ENCODE measurements around the gene CHKB.

The CHKB gene

DNA sequence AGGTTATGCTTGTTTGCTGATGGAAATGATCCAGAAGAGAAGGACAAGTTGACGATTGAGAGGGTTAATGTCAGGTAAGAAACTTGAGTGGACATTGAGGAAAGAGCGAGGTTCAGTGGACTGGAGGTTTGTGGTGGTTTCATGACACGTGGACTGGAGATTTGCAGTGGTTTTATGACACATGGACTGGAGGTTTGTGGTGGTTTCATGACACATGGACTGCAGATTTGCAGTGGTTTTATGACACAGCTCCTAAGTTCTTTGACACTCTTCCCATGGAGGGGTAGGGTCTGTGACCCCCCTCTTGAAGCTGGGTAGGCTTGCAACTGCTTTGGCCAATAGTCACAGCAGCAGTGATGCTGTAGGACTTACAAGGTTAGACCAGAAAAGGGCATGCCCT is 12.5 kb upstream of the CHKB start:
- DNase-seq, result no peak

DNA sequence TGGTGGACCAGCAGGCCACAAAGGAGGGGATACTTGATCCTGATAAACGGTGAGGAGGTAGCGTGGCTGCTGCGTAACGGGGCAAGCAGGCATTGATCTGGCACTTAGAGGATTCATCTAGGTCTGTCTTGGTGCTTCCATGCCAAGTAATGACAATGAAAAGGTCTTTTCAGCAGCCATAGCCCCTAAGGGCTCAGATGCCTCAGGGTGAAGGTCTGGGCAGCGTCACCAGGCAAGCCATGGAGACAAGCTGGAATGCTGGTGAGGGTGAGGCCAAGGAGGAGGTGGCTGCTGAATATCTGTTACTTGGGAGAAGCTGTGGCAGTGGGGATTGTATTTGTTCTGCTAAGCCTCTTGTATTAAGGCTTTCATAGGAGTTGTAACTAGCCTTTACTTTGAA is 4.8 kb upstream of the CHKB start:
- DNase-seq, result no peak

DNA sequence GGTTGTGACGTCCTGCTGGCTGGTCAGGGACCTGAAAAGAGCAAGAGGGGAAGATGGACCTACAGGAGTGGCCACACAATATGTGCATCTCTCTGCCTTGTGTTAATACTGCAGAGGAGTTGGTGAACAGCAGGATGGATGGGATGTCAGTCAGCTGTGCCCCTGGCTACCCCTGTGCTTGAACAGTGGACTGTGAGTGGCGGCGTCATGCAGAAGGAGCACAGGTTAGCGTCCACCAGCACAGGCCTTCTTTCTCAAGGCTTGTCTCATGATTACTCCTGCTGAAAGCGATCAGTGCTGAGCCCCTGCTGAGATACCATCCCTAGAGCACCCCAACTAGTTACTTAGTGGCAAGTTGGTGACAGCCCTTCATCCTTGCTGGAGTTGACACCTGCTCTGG is 3.8 kb upstream of the CHKB start:
- no peak for DNase-seq

DNA sequence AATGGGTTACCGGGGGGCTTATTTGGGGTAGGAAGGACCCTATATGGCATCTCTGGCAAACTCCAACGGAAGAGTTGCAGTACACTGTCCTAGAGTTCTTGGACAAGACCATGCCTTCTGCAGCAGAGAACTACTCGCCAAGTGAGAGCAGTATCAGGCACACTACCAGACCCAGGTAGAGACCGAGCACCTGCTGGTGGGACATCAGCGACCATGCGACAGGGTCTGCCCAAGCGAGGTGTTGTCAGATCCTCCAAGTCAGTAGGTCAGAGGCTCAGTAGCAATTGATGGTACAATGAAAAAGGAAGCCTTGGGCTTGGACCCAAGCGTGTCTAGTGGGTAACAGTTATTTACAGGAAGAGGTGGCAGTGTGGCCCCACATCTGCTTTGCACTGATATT is 3.1 kb upstream of the CHKB start:
- DNase-seq, result no peak

DNA sequence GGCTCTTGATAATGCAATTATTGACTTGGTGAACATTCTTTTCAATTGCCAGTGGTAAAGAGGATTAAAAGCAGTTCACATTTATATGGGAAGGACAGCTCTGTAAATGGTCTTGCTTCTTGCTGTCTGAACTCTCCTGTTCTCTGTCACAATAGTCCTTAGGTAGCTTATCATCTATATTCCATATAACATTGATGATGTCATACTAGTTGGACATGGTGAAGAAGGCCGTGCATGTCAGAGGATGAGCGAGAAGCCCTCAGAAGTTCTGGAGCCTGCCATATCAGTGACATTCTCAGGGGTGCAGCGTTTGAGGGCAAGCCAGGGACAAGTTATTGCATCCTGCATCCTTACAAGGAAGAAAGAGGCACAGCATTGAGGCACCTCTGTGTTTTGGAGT is 2.6 kb upstream of the CHKB start:
- no peak for DNase-seq

DNA sequence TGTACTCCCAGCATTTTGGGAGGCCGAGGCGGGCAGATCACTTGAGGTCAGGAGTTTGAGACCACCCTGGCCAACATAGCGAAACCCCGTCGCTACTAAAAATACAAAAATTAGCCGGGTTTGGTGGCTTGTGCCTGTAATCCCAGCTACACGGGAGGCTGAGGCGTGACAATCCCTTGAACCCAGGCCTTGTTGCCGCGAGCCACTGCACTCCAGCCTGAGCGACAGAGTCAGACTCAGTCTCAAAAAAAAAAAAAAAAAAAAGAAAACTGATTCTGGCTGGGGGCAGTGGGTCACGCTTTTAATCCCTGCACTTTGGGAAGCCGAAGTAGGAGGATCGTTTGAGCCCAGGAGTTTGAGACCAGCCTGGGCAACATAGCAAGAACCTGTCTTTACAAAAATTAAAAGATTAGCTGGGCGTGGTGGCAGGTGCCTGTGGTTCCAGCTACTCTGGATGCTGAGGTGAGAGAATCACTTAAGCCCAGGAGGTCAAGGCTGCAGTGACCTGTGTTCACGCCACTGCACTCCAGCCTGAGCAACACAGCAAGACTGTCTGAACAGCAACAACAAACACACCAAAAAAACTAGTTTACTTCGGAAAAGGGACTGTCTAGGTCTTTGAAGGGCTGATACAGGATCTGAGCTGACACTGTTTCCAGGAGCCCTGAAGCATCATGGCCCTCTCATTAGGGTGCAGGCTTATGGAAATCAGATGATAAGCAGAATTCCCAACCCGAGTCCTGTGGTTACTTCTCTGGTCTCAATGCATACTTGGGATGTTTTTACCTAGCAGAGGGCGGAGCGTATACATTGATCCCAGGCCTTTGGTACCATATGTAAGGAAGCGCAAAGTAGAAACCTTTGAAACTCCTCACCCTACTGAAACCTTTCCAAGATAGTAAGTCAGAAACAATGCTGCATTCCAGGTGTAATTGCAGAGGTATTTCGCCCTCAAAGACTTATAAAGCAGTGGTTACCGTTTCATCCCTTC is 1.8 kb upstream of the CHKB start:
- DNase-seq, result no peak

DNA sequence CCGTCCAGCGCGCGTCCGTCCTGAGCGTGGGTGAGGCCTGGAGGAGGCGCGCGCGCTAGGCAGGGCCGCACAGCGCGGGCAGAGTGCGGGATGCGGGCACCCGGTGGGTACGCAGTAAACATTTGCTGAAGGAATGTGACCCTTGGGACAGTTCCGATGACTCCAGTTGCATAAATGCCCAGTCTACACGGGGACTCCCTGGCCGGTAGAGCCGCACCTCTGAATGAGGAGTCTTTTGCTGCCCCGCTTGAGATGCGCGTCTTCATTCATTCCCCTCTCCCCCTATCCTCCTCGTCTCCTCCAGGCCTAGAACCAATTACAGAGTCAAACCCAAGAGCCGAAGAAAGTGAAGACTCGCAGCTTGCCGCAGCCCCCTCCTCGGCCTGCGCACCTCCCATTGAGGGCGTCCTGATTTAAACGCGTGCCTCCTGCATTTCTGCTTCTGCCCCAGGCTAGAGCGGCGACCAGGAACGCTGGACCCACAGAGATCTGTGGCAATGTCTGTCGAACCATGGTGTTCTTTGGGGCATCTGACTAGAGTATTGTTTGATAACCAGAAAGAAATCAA is 729 bp upstream of the CHKB start:
- DNase-seq, result no peak

DNA sequence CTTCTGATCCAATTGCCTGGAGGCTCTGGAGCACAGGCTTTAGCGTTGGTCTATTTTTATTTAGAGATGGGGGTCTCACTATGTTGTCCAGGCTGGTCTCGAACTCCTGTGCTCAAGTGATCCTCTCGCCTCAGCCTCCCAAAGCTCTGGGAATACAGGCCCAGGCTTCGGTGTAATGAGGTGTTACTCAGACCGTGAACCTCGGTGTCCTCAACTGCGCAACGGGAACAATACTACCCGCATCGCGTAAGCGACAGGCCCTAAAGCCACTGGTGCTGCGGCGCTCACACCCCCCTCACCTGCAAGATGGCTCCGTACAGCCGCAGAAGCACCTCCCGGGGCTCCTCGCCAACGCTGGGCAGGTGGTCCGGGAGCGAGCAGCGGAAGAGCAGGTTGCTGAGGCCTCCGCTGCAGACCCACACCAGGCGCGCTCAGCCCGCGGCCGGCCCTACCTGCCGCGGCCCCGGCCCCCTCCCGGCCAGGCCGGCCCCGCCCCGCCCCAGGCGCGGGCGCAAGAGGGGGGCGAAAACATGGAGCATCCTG is 628 bp downstream of the CHKB start:
- no peak for DNase-seq

DNA sequence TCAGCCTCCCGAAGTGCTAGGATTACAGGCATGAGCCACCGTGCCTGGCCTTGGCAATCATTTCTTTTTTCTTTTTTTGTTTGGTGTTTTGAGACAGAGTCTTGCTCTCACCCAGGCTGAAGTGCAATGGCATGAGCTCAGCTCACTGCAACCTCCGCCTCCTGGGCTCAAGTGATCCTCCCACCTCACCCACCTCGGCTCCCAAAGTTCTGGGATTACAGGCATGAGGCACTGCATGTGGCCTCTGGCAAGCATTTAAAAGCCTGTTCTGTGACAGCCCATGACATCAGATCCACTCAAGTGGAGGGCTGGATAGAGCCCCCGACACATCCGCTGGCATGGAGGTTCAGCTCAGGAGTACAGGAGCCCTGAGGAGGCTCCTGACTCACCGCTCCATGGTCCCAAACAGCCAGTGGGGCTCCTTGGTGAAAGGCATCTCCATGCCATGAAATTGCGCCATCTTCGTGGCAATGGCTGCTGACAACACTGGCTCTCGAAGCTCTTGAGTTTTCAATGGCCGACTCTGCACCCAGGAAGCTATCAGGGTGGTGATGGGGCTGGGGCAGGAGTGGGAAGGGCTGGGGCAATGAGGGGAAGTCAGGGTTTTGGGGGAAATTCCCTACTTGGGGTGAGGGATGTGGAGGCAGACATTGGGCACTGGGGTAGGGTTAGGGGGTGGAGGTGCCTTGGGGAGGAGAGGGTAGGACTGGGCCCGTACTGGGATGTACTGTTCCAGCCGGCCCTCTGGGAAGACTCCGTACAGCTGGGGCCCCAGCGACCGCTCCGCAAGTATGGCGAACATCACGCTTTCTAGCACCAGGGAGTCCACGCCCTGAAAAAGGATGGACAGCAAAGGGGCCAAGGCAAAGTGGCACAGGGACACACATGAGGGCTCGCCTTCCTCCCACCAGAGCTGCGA is 1.4 kb downstream of the CHKB start:
- DNase-seq, result no peak

DNA sequence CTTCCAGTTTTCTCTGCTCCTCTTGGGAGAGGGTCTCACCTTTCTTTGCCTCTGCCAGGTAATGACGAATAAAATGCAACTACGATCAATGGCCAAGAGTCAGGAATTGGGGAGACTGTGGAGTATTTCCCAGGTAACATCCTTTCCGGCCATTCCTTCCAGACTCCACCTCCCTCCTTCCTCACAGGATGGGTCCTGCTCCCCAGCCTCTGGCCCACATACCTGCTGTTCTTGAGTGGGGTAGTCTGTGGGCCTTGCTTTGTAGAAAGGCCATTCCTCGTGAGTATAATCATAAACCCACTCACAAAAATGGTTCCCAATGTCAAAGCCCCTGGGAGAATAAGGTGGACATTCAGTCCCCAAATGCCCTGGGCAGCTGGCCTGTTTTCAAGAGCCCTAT is 2.9 kb downstream of the CHKB start:
- DNase-seq, result no peak

DNA sequence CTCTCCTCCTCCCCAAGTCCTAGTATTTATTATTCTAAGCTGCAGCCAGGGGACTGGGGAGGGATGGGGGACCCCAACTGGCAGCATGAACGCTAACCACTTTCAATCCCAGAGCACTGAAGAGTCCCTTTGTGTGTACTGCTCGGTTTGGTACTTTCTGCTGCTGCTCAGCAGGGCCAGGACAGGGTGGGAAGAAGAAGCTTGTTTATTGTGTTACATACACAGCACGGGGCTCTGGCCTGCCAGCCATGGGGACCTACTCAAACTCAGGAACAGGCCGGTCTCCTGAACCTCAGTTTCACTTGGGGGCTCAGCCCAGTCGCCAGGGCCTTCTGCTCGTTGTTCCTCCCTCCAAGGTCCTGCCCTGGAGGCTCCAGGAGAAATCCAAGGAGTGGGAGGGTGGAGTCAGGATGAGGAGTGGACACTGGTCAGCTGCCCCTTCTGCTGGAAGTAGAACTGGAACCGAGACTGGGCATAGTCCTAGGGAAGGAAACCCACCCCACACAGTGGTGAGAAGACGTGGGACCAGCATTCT is 3.8 kb downstream of the CHKB start:
- no peak for DNase-seq

DNA sequence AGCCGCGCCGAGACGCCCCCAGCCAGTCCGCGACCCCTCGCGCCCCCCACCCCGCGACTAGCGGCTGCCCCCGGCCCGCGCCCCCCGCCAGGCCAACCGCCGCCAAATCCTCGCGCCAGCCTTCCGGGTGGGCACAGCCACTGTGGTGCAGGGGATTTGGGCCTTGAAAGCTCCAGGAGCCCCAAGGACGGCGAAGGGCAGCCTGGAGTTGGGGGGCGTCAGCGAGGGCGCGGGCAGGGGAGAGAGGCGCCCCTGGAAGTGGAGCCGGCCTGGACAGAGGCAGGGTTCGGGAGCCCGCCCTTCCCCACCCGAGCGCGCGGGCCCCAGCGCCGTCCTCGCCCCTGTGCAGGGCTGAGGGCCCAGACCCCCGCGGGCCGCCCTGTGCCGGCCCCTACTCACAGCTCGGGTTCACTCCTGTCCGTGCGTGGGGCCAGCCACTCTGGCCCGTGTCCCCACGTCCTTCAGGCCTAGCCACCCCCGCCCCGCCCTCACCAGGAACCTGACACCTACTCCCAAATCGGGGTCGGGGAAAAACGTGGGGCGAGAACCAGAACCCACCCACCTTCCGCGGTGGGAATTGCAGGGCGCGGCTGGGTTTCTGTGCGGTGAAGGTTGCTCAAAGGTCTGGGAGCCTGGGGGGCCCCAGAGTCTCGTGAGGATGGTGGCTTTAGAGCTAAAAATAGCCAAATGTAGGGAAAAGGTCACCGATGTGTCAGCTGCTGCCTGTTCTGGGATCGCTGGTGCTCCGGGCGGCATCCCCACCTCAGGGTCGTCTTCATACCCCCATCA is 4.5 kb downstream of the CHKB start, which contains the start of gene CPT1B:
CPT1B (minus strand) TSS at position 441 of the 789 bp plus-strand sequence. CDS start 512 bp downstream, outside the sequence.
- DNase-seq, result no peak

DNA sequence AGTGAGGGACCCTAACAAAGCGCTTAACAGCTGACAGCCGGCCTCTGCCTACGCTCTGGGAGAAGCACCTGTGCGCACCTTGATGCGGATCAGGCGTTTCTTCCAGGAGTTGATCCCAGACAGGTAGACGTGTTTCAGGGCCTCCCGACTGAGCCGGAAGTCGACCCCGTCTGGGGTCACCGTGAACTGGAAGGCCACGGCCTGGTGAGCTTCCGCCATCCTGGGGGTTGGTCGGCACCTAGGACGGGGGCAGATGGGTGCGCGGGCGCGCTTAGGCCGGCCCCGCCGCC is 5.0 kb downstream of the CHKB start:
- DNase-seq, result no peak

DNA sequence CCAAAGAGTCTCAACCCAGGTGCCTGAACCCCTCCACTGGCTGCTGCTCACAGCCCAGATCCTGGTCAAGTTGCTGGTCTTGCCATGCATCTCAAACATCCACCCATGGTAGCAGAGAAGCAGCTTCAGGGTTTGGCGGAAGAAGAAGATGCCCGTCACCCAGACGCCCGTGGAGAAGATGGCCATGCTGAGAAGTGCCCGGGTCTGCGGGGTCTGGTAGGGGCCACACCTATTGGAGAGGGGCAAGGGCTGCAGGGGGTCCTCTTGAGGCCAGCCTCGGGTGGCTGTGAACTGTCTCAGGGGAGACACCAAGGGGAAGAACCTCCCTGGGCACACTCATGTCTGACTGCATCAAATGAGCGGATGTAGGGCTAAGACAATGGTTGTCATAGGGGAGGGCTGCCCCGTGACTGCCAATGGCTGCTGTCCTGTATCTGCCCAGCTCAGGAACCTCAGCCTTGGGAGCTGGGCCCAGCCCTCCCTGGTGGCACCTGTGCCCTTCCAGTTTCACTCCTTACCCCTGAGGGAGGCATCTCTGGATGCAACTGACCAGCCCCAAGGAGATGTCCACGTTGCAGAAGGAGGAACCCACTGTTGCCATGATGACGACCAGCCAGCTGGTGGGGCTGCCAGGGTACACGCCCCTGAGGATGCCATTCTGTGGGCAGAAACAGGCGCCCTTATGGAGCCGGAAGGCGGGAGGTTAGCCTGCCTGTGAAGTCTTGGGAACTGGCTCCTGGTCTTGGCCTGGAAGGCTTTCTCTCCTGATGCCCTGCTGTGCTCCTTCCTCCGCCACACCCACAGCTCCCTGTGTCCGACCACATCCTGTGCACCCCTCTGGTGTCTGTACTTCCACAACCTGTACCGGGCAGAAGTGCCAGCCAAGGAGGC is 5.6 kb downstream of the CHKB start:
- no peak for DNase-seq

DNA sequence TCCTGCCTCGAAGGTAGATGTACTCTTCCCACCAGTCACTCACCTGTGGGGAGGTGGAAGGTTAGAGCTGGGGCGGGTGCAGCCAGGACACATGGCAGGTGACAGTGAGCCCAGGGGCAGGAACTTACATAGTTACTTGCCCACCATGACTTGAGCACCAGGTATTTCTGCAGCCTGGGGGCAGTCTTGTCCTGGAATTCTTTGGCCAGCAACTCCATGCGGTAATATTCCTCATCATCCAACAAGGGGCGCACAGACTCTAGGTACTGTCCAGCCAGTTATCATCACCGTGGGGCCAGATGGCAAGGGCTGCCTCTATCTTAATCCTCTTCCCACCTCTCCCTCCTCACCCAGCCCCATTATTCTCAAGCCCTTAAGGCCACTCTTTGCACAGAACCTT is 6.6 kb downstream of the CHKB start:
- no peak for DNase-seq

DNA sequence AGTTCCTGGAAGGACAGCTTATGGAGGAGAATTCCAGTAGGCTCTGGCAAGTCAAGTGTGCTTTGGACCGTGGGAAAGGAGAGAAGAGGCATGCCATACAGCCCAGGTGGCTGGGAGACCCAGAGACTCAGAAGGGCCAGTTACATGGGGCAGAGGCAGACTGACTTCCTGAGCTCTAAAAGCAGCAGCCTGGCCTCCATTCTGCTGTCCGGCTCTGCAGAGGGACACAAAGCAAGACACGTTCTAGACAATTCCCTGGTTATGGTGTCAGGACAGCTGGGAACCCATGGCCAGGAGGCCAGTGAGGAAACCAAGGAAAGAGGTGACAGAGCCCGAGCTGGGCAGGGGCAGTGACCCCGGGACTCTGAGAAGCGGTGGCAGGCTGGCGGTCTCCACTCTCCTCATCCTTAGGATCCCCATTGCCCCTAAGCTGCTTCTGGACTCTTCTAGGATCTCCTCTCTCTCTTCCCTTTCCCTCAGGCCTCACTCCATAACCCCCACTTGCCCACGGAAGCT is 7.2 kb downstream of the CHKB start:
- no peak for DNase-seq

DNA sequence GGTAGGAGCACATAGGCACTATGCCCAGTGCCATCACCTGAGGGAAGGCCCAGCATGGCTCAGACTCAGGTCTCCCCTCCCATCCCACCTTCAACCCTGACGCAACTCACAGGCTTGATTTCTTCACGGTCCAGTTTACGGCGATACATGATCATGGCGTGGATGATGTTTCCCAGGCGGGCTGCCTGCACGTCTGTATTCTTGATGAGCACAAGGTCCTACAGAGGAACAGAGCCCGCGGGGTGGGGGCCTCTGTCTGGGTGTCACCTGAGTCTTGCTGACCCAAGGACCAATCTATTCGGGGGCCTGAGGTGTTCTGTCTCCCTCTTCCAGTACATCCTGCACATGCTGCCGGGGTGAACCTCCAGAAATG is 8.3 kb downstream of the CHKB start:
- DNase-seq, result no peak

DNA sequence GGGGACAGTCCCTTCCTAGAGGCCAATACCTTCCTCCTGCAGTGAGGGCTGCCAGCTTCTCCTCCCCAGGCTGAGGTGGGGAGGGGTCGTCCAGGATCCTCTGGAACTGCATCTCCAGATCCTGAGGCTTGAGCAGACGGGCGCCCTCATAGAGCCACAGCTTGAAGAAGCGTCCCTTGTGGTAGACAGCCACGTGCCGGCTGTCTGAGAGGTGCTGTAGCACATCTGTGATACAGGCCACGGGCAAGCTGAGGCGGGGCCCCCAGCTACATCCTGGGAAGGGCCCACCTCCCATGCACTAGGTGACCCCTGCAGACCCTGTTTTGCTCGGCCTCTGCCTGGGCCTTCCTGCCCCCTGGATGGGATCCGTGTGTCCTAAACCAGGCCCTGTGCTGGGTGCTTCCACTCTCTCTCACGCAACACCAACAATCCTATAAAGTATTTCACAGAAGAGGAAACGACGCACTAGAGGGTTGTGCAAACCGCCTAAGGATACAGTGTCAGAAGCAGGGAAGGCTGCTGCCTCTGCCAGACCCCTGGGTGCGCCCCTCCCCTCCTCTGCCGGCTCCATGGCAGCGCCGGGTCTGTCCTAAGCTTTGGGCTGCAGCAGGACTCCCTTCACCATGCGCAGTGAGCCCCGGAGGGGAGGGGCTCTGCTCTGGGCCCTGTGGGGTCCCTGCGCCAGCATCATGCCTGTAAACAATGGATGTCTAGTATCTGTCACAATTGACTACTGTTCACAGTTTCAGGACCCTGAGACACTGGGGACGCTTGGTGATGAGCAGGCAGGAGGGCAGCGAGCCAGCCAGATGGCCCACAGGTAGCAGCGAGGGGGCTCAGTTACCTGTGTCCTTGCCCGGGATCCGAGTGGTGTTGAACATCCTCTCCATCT is 8.9 kb downstream of the CHKB start:
- DNase-seq, result no peak

DNA sequence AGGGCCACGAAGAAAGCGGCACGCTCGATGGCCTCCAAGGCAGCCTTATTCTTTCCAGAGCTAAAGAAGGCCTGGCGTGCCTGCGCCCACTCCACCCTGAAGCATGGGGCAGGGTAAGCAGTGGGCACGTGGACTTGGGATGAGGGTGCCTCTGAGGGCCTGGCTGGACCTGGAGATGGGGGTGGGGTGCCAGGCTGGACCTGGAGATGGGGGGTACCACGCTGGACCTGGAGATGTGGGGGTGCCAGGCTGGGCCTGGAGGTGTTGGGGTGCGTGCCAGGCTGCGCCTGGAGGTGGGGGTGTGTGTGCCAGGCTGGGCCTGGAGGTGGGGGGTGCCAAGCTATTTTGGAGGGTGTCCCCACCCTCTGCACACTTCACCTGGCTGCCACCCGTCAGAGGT is 9.7 kb downstream of the CHKB start:
- no peak for DNase-seq

Data from activated gamma-delta T cell (primary cell).